Superior temporal gyrus (tissue), 1 donor: ENCODE results near the gene ACYP1.
A peak's percentile ranks its signal among the peaks of the same experiment; 100 is the strongest.
"Not testable (repeated sequence)": the region's sequence is repeated elsewhere in the genome, so short reads cannot be mapped to it uniquely, and the experiment has no call there.

Experiments used
- DNase-seq: peaks from one replicate; pipeline ENCODE4 v3.0.0-alpha.2; 2016; ENCODE audit errors: extremely low spot score

ACYP1 gene

GRCh38 chr14:75068294-75069120, 4.7 kb upstream of the ACYP1 start:
- DNase-seq: peak; percentile 71

GRCh38 chr14:75067765-75068164, 3.9 kb upstream of the ACYP1 start:
- DNase-seq: not testable (repeated sequence)

- DNase-seq: no peak
Measured at GRCh38 chr14:75067212-75067611, 3.4 kb upstream of the ACYP1 start.

GRCh38 chr14:75066691-75067090, 2.9 kb upstream of the ACYP1 start:
- no peak for DNase-seq

- DNase-seq: no peak
Measured at GRCh38 chr14:75064205-75064567, 362 bp upstream of the ACYP1 start.

- no peak for DNase-seq
Measured at GRCh38 chr14:75063013-75063412, 811 bp downstream of the ACYP1 start.

- DNase-seq: no peak
Measured at GRCh38 chr14:75060420-75060819, 3.4 kb downstream of the ACYP1 start.

- DNase-seq: no peak
Measured at GRCh38 chr14:75059642-75060041, 4.2 kb downstream of the ACYP1 start.

- DNase-seq: no peak
Measured at GRCh38 chr14:75054421-75054820, 9.4 kb downstream of the ACYP1 start.

- DNase-seq: no peak
Measured at GRCh38 chr14:75053396-75054291, 10.2 kb downstream of the ACYP1 start.

GRCh38 chr14:75051556-75051899, 12.3 kb downstream of the ACYP1 start:
- no peak for DNase-seq

- peak; percentile 92 for DNase-seq
Measured at GRCh38 chr14:75050852-75051555, 12.8 kb downstream of the ACYP1 start, which contains the start of gene MLH3. TSS of gene MLH3 (minus strand) at chr14:75051467. CDS start at chr14:75049655, 1,812 bp downstream.

- no peak for DNase-seq
Measured at GRCh38 chr14:75049731-75050201, 14.1 kb downstream of the ACYP1 start.

- peak; percentile 81 for DNase-seq
Measured at GRCh38 chr14:75049136-75049535, 14.7 kb downstream of the ACYP1 start.

GRCh38 chr14:75048101-75048500, 15.7 kb downstream of the ACYP1 start:
- peak; percentile 72 for DNase-seq

- DNase-seq: peak; percentile 36
Measured at GRCh38 chr14:75047506-75047905, 16.3 kb downstream of the ACYP1 start.

GRCh38 chr14:75046899-75047298, 16.9 kb downstream of the ACYP1 start:
- DNase-seq: no peak

GRCh38 chr14:75046275-75046674, 17.5 kb downstream of the ACYP1 start:
- no peak for DNase-seq

- no peak for DNase-seq
Measured at GRCh38 chr14:75044752-75045151, 19.1 kb downstream of the ACYP1 start.

GRCh38 chr14:75044322-75044721, 19.5 kb downstream of the ACYP1 start:
- DNase-seq: no peak

GRCh38 chr14:75042035-75042434, 21.8 kb downstream of the ACYP1 start:
- no peak for DNase-seq

GRCh38 chr14:75041613-75042012, 22.2 kb downstream of the ACYP1 start:
- DNase-seq: no peak
